Prostate gland (tissue), 2 donors: ENCODE data around the gene BORCS6. TPM values are rescaled to one million over a fixed set of nuclear protein-coding genes. Genes with fewer than 3 reads are reported as not detected.

Experiments
- DNase-seq: peaks from one replicate; pipeline ENCODE4 v3.0.0-alpha.2; 2019; ENCODE audit warnings: low spot score
- H3K27ac ChIP-seq, 2 donors: fragments of 200-600 bp; sonication (generic); 2 replicates each; pipeline ENCODE4 v1.5.1; 2017 to 2019
- H3K27me3 ChIP-seq: fragments of 200-600 bp; sonication (generic); replicated peaks from 2 replicates; pipeline ENCODE4 v1.5.1; 2019; ENCODE audit not compliant: insufficient read depth
- H3K36me3 ChIP-seq, 2 donors: fragments of 200-600 bp; sonication (generic); 1 replicate in 1 of 2; 2 replicates in 1 of 2; pipeline versions ENCODE4 v1.5.1 to v1.8.1; 2017 to 2019
- H3K4me1 ChIP-seq: fragments of 200-600 bp; sonication (generic); replicated peaks from 2 replicates; pipeline ENCODE4 v1.5.1; 2019
- H3K4me3 ChIP-seq, 2 donors: fragments of 200-600 bp; sonication (generic); 2 replicates each; pipeline ENCODE4 v1.5.1; 2017 to 2019
- H3K9me3 ChIP-seq: fragments of 200-600 bp; sonication (generic); 2 replicates; pipeline ENCODE4 v1.5.1; 2017
- POLR2A ChIP-seq: fragments of 450-650 bp; IDR thresholded peaks from one replicate; pipeline ENCODE4 v1.6.1; 2016; ENCODE audit warnings: antibody characterized with exemption, mild to moderate bottlenecking
- POLR2AphosphoS5 ChIP-seq: sonication (generic); formaldehyde crosslinking; IDR thresholded peaks from one replicate; pipeline ENCODE4 v1.6.1; 2017; ENCODE audit warnings: antibody characterized with exemption
- WGBS: methylation state at CpG from one replicate; pipeline ENCODE4 v1.1.5; 2018; 5-methylcytosine and 5-hydroxymethylcytosine counted together
- intact Hi-C: fragments of 100-400 bp; cut with DNase I; formaldehyde crosslinking; loops from one replicate; pipeline ENCODE4 v1.14.2; 2022
- total RNA-seq, 2 donors: library from RNA; depleted of rRNA; stranded (reverse); fragments of >200 nt; gene quantifications; one replicate each; pipeline ENCODE4 v1.1.0, GENCODE V29; 2016
- TF ChIP-seq, protein P1 (sequence below), 4 experiments: fragments of 200-600 bp in 2 of 4; fragments of 450-650 bp in 2 of 4; sonication (generic) in 2 of 4; IDR thresholded peaks; 1 replicate in 3 of 4; 2 replicates in 1 of 4; pipeline ENCODE4 v1.5.1; 2016 to 2019; ENCODE audit warnings: antibody characterized with exemption in 4 of 4, mild to moderate bottlenecking in 2 of 4, moderate library complexity in 2 of 4

Gene BORCS6
- total RNA-seq, 2 donors from 2014 or later: 9.6 to 19.1 TPM

DNA sequence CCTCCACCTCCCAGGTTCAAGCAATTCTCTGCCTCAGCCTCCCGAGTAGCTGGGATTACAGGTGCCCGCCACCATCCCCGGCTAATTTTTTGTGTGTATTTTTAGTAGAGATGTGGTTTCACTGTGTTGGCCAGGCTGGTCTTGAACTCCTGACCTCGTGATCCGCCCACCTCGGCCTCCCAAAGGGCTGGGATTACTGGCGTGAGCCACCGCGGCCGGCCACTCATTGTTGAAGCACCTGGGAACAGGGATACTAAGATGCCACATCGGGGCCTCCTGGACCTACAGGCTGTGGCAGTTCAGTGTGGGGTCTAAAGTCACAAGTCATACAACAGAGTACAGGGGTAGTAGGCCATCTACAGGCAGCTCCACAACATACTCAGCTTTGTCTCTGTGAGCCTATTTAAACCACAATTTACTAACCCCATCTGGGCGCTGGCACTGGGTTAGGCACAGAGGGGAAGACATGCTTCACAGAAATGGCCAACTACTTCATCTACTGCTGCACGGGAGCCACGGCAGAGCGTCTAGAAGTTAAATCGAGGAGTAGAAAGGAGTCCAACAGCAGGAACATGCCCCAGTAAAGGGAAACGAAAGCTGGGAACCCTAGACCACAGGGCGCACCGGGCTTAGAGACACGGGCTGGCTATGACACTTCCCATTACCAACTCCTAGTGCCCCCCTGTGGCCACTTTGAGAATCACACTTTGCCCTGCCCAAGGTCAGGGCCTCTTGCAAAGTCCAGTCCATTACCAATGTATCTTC lies 31.5 kb downstream of the BORCS6 start:
- intact Hi-C loops: loop anchor here (10.0 kb wide), 1 partner anchor 314 kb away; no protein-coding TSS in a partner anchor
- DNase-seq: peak; percentile 90
- Histone ChIP-seq H3K4me3 (no peak overlapping the region), H3K9me3 (no peaks in the 10 kb centered on the region), H3K36me3 (peaks cover 0 to 8% of the 10 kb centered on the region in 2 donors), H3K27me3 (no peaks in the 10 kb centered on the region), H3K27ac (peak overlapping the region; percentile 100), H3K4me1 (peaks cover 21% of the 10 kb centered on the region)
- TF ChIP-seq POLR2AphosphoS5 (peak; percentile 83), POLR2A (no peak)
- TF ChIP-seq, protein P1, sequence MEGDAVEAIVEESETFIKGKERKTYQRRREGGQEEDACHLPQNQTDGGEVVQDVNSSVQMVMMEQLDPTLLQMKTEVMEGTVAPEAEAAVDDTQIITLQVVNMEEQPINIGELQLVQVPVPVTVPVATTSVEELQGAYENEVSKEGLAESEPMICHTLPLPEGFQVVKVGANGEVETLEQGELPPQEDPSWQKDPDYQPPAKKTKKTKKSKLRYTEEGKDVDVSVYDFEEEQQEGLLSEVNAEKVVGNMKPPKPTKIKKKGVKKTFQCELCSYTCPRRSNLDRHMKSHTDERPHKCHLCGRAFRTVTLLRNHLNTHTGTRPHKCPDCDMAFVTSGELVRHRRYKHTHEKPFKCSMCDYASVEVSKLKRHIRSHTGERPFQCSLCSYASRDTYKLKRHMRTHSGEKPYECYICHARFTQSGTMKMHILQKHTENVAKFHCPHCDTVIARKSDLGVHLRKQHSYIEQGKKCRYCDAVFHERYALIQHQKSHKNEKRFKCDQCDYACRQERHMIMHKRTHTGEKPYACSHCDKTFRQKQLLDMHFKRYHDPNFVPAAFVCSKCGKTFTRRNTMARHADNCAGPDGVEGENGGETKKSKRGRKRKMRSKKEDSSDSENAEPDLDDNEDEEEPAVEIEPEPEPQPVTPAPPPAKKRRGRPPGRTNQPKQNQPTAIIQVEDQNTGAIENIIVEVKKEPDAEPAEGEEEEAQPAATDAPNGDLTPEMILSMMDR (IDR thresholded peaks at IDR 0.05): peak; percentile 80 to 98 (median 96)
- WGBS: 51% methylated on average over 20 of the region's 20 CpGs

DNA sequence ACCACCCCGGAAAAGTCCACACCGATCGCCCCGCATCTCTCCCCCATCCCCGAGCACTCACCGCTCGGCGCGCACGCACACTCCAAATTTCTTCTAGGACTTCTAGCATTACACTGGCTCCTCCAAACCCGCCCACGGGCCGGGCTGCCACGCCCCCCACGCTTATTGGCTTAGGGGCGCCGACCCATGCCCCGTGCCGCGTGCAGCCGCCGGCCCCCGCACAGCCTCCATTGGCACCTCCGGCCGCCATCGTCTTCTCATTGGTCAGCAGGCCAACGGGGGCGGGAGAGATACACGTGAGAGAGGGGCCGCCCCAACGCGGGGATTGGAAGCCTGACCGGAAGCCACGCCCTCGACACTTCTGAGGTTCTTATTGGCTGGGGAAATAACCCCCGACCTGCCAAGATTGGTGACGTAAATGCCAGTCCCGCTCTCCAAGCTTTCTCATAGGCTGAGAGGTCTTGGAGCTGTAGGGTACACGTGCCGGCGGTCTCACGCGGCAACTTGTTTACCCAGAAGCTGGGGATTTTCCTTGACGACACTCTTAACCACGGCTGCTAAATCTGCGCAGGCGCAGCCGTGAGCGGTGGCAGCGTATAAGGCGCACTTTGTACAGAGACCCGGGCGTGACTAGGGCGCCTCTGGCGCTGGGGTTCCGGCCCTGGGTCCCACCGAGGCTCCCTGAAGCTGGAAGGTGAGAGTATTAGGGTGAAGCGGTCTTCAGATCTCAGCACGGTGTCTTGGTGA lies 33.6 kb downstream of the BORCS6 start:
- H3K27me3 ChIP-seq: no peaks in the 10 kb centered on the region
- H3K36me3 ChIP-seq: peaks cover 0 to 8% of the 10 kb centered on the region in 2 donors
- peak; percentile 100 for DNase-seq
- TF ChIP-seq POLR2A (peak; percentile 100), POLR2AphosphoS5 (peak; percentile 99)
- TF ChIP-seq, protein P1 (IDR thresholded peaks at IDR 0.05): peak in 1 of 4 experiments; percentile 40
- under 1% methylated on average over 50 of the region's 59 CpGs for WGBS
- intact Hi-C loops: loop anchor here (10.0 kb wide), 1 partner anchor 312 kb away; no protein-coding TSS in a partner anchor
- H3K27ac ChIP-seq: peak overlapping the region; percentile 100
- H3K4me1 ChIP-seq: peaks cover 25% of the 10 kb centered on the region
- no peaks in the 10 kb centered on the region for H3K9me3 ChIP-seq
- peak overlapping the region; percentile 71 to 95 for H3K4me3 ChIP-seq

DNA sequence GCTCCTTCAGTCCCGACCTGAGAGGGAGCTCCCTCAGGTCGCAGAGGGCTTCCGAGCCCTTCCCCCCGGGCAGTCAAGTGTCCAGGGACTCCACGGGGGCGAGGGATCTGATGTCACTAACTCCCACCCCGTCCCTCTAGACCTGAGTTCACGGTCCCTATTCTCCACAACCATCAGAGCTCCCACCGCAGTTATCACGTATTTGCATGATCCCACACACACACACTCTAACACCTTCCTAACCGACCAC lies 34.1 kb downstream of the BORCS6 start:
- intact Hi-C loops: loop anchor here (10.0 kb wide), 1 partner anchor 311 kb away; no protein-coding TSS in a partner anchor
- Histone ChIP-seq H3K4me3 (peak overlapping the region; percentile 71 to 95), H3K27ac (peak overlapping the region; percentile 100), H3K9me3 (no peaks in the 10 kb centered on the region), H3K27me3 (no peaks in the 10 kb centered on the region), H3K36me3 (peaks cover 0 to 8% of the 10 kb centered on the region in 2 donors), H3K4me1 (peaks cover 20% of the 10 kb centered on the region)
- TF ChIP-seq POLR2A: no peak
- no peak for DNase-seq
- 0% methylated on average over 11 of the region's 11 CpGs for WGBS

DNA sequence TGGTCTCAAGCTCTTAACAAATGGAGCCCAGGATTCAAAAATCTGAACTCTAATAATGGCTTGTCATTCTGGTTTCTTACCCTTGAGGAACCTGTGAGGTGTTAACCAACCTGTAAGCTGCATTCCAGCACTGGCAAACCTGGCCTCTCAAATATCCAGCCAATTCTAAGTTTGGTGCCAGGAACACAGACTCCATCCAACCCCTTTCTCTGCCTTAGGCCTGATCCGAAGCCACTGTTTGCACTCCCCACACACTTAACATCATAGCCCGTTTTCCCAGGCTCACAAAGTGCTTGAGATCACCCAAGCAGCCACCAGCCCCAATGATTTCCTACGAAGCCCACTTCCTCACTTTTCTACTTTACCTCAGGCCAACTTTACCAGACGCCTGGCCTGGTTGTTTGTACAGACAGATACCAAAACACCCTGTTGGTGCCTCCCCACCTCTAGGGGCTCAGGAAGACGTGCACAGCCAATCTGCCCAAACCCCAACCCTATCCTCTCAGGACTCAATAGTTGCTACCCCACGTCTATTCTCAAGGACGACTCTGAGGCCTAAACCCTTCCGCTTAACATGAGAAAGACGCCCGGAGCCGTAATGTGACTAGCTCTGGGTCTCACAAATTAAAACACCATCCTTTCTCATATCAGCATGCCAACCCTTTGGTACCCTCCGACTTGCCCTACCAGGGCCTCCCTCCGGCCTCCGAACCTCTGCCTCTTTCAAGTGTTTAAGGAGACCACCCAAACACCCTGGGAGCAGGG lies 34.6 kb downstream of the BORCS6 start:
- Histone ChIP-seq H3K36me3 (peaks cover 0 to 12% of the 10 kb centered on the region in 2 donors), H3K9me3 (no peaks in the 10 kb centered on the region), H3K27ac (peak overlapping the region; percentile 100), H3K4me3 (peak overlapping the region; percentile 71 to 95), H3K27me3 (no peaks in the 10 kb centered on the region), H3K4me1 (peaks cover 22% of the 10 kb centered on the region)
- intact Hi-C loops: loop anchor here (10.0 kb wide), 1 partner anchor 311 kb away; no protein-coding TSS in a partner anchor
- WGBS: 9% methylated on average over 14 of the region's 14 CpGs
- peak; percentile 56 for TF ChIP-seq POLR2AphosphoS5
- peak; percentile 29 for TF ChIP-seq POLR2A
- TF ChIP-seq, protein P1 (IDR thresholded peaks at IDR 0.05): peak in 1 of 4 experiments; percentile 10
- peak; percentile 72 for DNase-seq
